Neural cell (in vitro differentiated cells): Measurements from ENCODE around the gene DENND1A.

Experiments used
- CTCF ChIP-seq: fragments of 450-650 bp; IDR thresholded peaks from 2 replicates; pipeline ENCODE4 v1.5.1; 2014; ENCODE audit warnings: antibody characterized with exemption, mild to moderate bottlenecking, moderate library complexity; ENCODE audit not compliant: poor library complexity, severe bottlenecking
- EP300 ChIP-seq: fragments of 450-650 bp; conservative IDR thresholded peaks from 2 replicates; pipeline ENCODE4 v1.6.1; 2014; ENCODE audit warnings: antibody characterized with exemption, mild to moderate bottlenecking, moderate library complexity; ENCODE audit not compliant: poor library complexity, severe bottlenecking
- MXI1 ChIP-seq: fragments of 450-650 bp; conservative IDR thresholded peaks from 2 replicates; pipeline ENCODE4 v1.6.1; 2014; ENCODE audit warnings: antibody characterized with exemption, mild to moderate bottlenecking; ENCODE audit not compliant: poor library complexity, severe bottlenecking
- RAD21 ChIP-seq: fragments of 450-650 bp; conservative IDR thresholded peaks from 2 replicates; pipeline ENCODE4 v1.6.1; 2014; ENCODE audit warnings: antibody characterized with exemption, mild to moderate bottlenecking, moderate library complexity

DNA sequence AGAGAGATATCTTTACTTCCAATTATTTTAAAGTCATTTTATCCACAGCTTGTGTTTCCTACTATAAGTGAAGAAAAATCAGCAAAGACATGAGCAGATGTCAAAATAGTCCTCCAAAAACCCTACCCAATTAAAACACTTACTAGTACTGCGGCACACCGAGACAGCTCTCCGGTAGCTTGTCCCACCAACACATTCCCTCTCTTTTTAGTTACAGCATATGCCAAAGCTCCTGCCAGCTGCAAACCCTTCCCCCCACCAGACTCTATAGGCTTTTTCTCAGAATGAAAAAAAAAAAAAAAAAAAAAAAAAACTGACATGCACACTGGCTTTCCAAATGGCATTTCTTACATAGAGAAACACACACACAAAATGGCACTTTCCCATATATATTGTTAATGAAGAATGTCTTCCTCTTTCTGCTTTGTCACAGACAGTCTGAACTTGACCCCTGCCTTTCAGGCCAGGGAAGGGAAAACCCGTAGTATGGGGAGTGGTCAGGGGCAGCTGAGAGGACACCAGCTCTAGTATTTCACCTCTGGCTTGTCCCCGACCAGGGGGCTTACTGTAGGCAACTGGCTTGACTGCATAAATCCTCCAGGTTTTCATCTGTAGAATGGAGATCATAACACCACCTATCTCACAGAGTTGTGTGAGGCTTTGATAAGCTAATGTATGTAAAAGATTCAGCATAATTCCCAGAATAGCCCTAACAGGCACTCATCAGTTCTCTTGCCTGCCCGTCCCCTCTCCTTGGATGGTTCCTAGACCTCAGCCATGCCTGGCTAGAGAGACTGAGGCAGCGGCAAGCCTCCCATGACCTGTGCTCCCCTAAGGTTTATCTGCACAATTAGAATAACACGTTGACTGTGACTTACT, 340.3 kb downstream of the DENND1A start:
- TF ChIP-seq CTCF (no peak), MXI1 (no peak), EP300 (no peak), RAD21 (no peak)
